ENCODE data around the gene HYLS1.

HYLS1 gene

GRCh38 chr11:125949271-125950177, 62.1 kb downstream of the HYLS1 start:
- DNase-seq (ENCODE audit: low read depth): no peak

GRCh38 chr11:125950178-125950490, 62.7 kb downstream of the HYLS1 start:
- no peak for DNase-seq (ENCODE audit: low read depth)
